HEK293 (cell line): Measurements from ENCODE around the gene PBRM1.

Experiments
- ZBTB21 ChIP-seq: fragments of 450-650 bp; formaldehyde crosslinking; IDR thresholded peaks from 2 replicates; pipeline ENCODE4 v1.5.1; 2017; ENCODE audit warnings: missing biosample characterization, missing genetic modification characterization
- ZFP3 ChIP-seq: fragments of 450-650 bp; formaldehyde crosslinking; IDR thresholded peaks from 2 replicates; pipeline ENCODE4 v1.5.1; 2016; ENCODE audit warnings: low read depth, missing biosample characterization, missing genetic modification characterization
- ZNF529 ChIP-seq: fragments of 450-650 bp; formaldehyde crosslinking; IDR thresholded peaks from 2 replicates; pipeline ENCODE4 v1.5.1; 2017; ENCODE audit warnings: missing genetic modification characterization, missing biosample characterization; ENCODE audit not compliant: insufficient replicate concordance
- ZNF768 ChIP-seq: fragments of 450-650 bp; formaldehyde crosslinking; IDR thresholded peaks from 2 replicates; pipeline ENCODE4 v1.5.1; 2018; ENCODE audit warnings: missing biosample characterization, mild to moderate bottlenecking, missing genetic modification characterization
- ZNF830 ChIP-seq: fragments of 450-650 bp; IDR thresholded peaks from 2 replicates; pipeline ENCODE4 v1.5.0; 2018; ENCODE audit warnings: missing biosample characterization, missing genetic modification characterization, low read depth, mild to moderate bottlenecking, moderate library complexity
- ZSCAN23 ChIP-seq: fragments of 450-650 bp; formaldehyde crosslinking; IDR thresholded peaks from 2 replicates; pipeline ENCODE4 v1.5.1; 2016; ENCODE audit warnings: missing biosample characterization, missing genetic modification characterization
- TF ChIP-seq, protein P1 (sequence below): fragments of 450-650 bp; formaldehyde crosslinking; IDR thresholded peaks from 2 replicates; pipeline ENCODE4 v1.5.1; 2016; ENCODE audit warnings: missing biosample characterization, missing genetic modification characterization
- TF ChIP-seq, protein P2 (sequence below): fragments of 450-650 bp; formaldehyde crosslinking; IDR thresholded peaks from 2 replicates; pipeline ENCODE4 v1.5.1; 2016; ENCODE audit warnings: missing biosample characterization, missing genetic modification characterization
- TF ChIP-seq, protein P3 (sequence below): fragments of 450-650 bp; formaldehyde crosslinking; conservative IDR thresholded peaks from 2 replicates; pipeline ENCODE4 v1.5.1; 2016; ENCODE audit warnings: low read depth, missing biosample characterization, missing genetic modification characterization
- TF ChIP-seq, protein P4 (sequence below): fragments of 450-650 bp; formaldehyde crosslinking; IDR thresholded peaks from 2 replicates; pipeline ENCODE4 v1.5.1; 2016; ENCODE audit warnings: missing biosample characterization, missing genetic modification characterization
- TF ChIP-seq, protein P5 (sequence below): fragments of 450-650 bp; IDR thresholded peaks from 2 replicates; pipeline ENCODE4 v1.5.1; 2018; ENCODE audit warnings: missing biosample characterization, mild to moderate bottlenecking, missing genetic modification characterization

DNA sequence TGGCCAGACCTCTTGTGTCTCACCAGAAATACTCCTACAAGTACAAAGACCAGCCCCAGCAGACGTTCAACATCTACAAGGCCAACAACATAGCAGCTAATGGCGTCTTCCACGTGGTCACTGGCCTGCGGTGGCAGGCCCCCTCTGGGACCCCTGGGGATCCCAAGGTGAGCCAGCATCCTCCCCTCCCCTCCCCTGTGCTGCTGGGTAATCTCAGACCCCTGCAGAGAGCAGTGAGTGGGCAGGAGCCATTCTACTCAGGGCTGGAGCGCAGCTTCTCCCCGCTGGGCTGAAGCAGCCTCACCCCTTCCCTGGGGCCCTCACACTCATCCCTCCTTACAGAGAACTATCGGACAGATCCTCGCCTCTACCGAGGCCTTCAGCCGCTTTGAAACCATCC is 180.7 kb downstream of the PBRM1 start:
- TF ChIP-seq ZNF830 (tag by site-specific recombination) (no peak), ZBTB21 (no peak), ZNF768 (tag by site-specific recombination) (no peak), ZSCAN23 (tag by site-specific recombination) (no peak), ZFP3 (tag by site-specific recombination) (no peak), ZNF529 (tag by site-specific recombination) (no peak)
- TF ChIP-seq, protein P1, sequence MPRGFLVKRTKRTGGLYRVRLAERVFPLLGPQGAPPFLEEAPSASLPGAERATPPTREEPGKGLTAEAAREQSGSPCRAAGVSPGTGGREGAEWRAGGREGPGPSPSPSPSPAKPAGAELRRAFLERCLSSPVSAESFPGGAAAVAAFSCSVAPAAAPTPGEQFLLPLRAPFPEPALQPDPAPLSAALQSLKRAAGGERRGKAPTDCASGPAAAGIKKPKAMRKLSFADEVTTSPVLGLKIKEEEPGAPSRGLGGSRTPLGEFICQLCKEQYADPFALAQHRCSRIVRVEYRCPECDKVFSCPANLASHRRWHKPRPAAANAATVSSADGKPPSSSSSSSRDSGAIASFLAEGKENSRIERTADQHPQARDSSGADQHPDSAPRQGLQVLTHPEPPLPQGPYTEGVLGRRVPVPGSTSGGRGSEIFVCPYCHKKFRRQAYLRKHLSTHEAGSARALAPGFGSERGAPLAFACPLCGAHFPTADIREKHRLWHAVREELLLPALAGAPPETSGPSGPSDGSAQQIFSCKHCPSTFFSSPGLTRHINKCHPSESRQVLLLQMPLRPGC (tag by site-specific recombination) = no peak
- TF ChIP-seq, protein P2, sequence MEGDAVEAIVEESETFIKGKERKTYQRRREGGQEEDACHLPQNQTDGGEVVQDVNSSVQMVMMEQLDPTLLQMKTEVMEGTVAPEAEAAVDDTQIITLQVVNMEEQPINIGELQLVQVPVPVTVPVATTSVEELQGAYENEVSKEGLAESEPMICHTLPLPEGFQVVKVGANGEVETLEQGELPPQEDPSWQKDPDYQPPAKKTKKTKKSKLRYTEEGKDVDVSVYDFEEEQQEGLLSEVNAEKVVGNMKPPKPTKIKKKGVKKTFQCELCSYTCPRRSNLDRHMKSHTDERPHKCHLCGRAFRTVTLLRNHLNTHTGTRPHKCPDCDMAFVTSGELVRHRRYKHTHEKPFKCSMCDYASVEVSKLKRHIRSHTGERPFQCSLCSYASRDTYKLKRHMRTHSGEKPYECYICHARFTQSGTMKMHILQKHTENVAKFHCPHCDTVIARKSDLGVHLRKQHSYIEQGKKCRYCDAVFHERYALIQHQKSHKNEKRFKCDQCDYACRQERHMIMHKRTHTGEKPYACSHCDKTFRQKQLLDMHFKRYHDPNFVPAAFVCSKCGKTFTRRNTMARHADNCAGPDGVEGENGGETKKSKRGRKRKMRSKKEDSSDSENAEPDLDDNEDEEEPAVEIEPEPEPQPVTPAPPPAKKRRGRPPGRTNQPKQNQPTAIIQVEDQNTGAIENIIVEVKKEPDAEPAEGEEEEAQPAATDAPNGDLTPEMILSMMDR = no peak
- TF ChIP-seq, protein P3, sequence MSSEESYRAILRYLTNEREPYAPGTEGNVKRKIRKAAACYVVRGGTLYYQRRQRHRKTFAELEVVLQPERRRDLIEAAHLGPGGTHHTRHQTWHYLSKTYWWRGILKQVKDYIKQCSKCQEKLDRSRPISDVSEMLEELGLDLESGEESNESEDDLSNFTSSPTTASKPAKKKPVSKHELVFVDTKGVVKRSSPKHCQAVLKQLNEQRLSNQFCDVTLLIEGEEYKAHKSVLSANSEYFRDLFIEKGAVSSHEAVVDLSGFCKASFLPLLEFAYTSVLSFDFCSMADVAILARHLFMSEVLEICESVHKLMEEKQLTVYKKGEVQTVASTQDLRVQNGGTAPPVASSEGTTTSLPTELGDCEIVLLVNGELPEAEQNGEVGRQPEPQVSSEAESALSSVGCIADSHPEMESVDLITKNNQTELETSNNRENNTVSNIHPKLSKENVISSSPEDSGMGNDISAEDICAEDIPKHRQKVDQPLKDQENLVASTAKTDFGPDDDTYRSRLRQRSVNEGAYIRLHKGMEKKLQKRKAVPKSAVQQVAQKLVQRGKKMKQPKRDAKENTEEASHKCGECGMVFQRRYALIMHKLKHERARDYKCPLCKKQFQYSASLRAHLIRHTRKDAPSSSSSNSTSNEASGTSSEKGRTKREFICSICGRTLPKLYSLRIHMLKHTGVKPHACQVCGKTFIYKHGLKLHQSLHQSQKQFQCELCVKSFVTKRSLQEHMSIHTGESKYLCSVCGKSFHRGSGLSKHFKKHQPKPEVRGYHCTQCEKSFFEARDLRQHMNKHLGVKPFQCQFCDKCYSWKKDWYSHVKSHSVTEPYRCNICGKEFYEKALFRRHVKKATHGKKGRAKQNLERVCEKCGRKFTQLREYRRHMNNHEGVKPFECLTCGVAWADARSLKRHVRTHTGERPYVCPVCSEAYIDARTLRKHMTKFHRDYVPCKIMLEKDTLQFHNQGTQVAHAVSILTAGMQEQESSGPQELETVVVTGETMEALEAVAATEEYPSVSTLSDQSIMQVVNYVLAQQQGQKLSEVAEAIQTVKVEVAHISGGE = no peak
- TF ChIP-seq, protein P4, sequence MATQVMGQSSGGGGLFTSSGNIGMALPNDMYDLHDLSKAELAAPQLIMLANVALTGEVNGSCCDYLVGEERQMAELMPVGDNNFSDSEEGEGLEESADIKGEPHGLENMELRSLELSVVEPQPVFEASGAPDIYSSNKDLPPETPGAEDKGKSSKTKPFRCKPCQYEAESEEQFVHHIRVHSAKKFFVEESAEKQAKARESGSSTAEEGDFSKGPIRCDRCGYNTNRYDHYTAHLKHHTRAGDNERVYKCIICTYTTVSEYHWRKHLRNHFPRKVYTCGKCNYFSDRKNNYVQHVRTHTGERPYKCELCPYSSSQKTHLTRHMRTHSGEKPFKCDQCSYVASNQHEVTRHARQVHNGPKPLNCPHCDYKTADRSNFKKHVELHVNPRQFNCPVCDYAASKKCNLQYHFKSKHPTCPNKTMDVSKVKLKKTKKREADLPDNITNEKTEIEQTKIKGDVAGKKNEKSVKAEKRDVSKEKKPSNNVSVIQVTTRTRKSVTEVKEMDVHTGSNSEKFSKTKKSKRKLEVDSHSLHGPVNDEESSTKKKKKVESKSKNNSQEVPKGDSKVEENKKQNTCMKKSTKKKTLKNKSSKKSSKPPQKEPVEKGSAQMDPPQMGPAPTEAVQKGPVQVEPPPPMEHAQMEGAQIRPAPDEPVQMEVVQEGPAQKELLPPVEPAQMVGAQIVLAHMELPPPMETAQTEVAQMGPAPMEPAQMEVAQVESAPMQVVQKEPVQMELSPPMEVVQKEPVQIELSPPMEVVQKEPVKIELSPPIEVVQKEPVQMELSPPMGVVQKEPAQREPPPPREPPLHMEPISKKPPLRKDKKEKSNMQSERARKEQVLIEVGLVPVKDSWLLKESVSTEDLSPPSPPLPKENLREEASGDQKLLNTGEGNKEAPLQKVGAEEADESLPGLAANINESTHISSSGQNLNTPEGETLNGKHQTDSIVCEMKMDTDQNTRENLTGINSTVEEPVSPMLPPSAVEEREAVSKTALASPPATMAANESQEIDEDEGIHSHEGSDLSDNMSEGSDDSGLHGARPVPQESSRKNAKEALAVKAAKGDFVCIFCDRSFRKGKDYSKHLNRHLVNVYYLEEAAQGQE (tag by site-specific recombination) = no peak
- TF ChIP-seq, protein P5, sequence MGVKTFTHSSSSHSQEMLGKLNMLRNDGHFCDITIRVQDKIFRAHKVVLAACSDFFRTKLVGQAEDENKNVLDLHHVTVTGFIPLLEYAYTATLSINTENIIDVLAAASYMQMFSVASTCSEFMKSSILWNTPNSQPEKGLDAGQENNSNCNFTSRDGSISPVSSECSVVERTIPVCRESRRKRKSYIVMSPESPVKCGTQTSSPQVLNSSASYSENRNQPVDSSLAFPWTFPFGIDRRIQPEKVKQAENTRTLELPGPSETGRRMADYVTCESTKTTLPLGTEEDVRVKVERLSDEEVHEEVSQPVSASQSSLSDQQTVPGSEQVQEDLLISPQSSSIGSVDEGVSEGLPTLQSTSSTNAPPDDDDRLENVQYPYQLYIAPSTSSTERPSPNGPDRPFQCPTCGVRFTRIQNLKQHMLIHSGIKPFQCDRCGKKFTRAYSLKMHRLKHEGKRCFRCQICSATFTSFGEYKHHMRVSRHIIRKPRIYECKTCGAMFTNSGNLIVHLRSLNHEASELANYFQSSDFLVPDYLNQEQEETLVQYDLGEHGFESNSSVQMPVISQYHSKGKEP = no peak
